HEK293T (cell line): ENCODE data around the gene NFIA.
A peak's percentile ranks its signal among the peaks of the same experiment; 100 is the strongest.

Source experiments
- CTCF ChIA-PET: fragments of 350-600 bp; formaldehyde crosslinking; extraction: SDS; loops from one replicate; lab custom pipeline; 2021; ENCODE audit warnings: antibody characterized with exemption, inconsistent platforms; lab: Yijun Ruan, JAX
- POLR2A ChIA-PET: fragments of 350-600 bp; formaldehyde crosslinking; extraction: SDS; loops from one replicate; lab custom pipeline; 2020; ENCODE audit warnings: antibody characterized with exemption, inconsistent platforms; lab: Yijun Ruan, JAX
- DNase-seq: peaks from one replicate; pipeline ENCODE4 v3.0.0; 2012; ENCODE audit warnings: mixed read lengths; ENCODE audit errors: extremely low spot score
- ARNT ChIP-seq: fragments of 450-650 bp; IDR thresholded peaks from 2 replicates; pipeline ENCODE4 v1.6.1; 2017; ENCODE audit warnings: mild to moderate bottlenecking
- BHLHE40 ChIP-seq: fragments of 450-650 bp; IDR thresholded peaks from 2 replicates; pipeline ENCODE4 v1.6.1; 2016; ENCODE audit warnings: mild to moderate bottlenecking, moderate library complexity, borderline replicate concordance
- CTBP1 ChIP-seq: fragments of 450-650 bp; IDR thresholded peaks from 2 replicates; pipeline ENCODE4 v1.6.1; 2016; ENCODE audit warnings: borderline replicate concordance
- ELF4 ChIP-seq: fragments of 450-650 bp; IDR thresholded peaks from 2 replicates; pipeline ENCODE4 v1.6.1; 2017; ENCODE audit warnings: antibody characterized with exemption
- FOXA1 ChIP-seq: fragments of 450-650 bp; IDR thresholded peaks from 2 replicates; pipeline ENCODE4 v1.6.1; 2016; ENCODE audit warnings: mild to moderate bottlenecking
- FOXK2 ChIP-seq: fragments of 450-650 bp; IDR thresholded peaks from 2 replicates; pipeline ENCODE4 v1.6.1; 2016; ENCODE audit warnings: mild to moderate bottlenecking
- FOXM1 ChIP-seq: fragments of 450-650 bp; IDR thresholded peaks from 2 replicates; pipeline ENCODE4 v1.6.1; 2017; ENCODE audit warnings: mild to moderate bottlenecking, borderline replicate concordance
- HDGF ChIP-seq: fragments of 450-650 bp; IDR thresholded peaks from 2 replicates; pipeline ENCODE4 v1.6.1; 2017; ENCODE audit warnings: antibody characterized with exemption, borderline replicate concordance
- L3MBTL2 ChIP-seq: fragments of 450-650 bp; conservative IDR thresholded peaks from 2 replicates; pipeline ENCODE4 v1.6.1; 2016; ENCODE audit warnings: mild to moderate bottlenecking
- LEF1 ChIP-seq: fragments of 450-650 bp; IDR thresholded peaks from 2 replicates; pipeline ENCODE4 v1.6.1; 2017; ENCODE audit warnings: mild to moderate bottlenecking, borderline replicate concordance
- NFRKB ChIP-seq: fragments of 450-650 bp; IDR thresholded peaks from 2 replicates; pipeline ENCODE4 v1.6.1; 2016; ENCODE audit warnings: mild to moderate bottlenecking, moderate library complexity
- PKNOX1 ChIP-seq: fragments of 450-650 bp; IDR thresholded peaks from 2 replicates; pipeline ENCODE4 v1.6.1; 2016
- SP1 ChIP-seq: fragments of 450-650 bp; IDR thresholded peaks from 2 replicates; pipeline ENCODE4 v1.6.1; 2017
- SUZ12 ChIP-seq: fragments of 450-650 bp; IDR thresholded peaks from 2 replicates; pipeline ENCODE4 v1.6.1; 2016; ENCODE audit warnings: mild to moderate bottlenecking
- TARDBP ChIP-seq: fragments of 450-650 bp; IDR thresholded peaks from 2 replicates; pipeline ENCODE4 v1.6.1; 2016
- ZNF384 ChIP-seq: fragments of 450-650 bp; IDR thresholded peaks from 2 replicates; pipeline ENCODE4 v1.6.1; 2016

NFIA gene

GRCh38 chr1:61149010-61149860, 66.9 kb downstream of the NFIA start:
- no peak for DNase-seq
- ChIA-PET CTCF (interaction anchor here (0.6 kb wide), 1 partner anchor 9 kb away, joined by 3 read pairs; no protein-coding TSS in a partner anchor), POLR2A (no interaction called here)
- TF ChIP-seq FOXM1 (0 out of 2 replicates have a peak, but pooled peaks have one; percentile 13), NFRKB (no peak)

GRCh38 chr1:61151565-61151964, 69.2 kb downstream of the NFIA start:
- no peak for DNase-seq
- TF ChIP-seq CTBP1: no peak
- TF ChIP-seq SUZ12: no peak
- no peak for TF ChIP-seq SP1
- no peak for TF ChIP-seq FOXM1
- TF ChIP-seq FOXA1: no peak
- no peak for TF ChIP-seq ARNT
- TF ChIP-seq HDGF: no peak
- TF ChIP-seq FOXK2: no peak
- TF ChIP-seq BHLHE40: no peak
- TF ChIP-seq L3MBTL2: no peak
- no peak for TF ChIP-seq ZNF384
- no peak for TF ChIP-seq LEF1
- TF ChIP-seq ELF4: no peak
- TF ChIP-seq NFRKB: no peak
- TF ChIP-seq PKNOX1: no peak
- no peak for TF ChIP-seq TARDBP
- POLR2A ChIA-PET: no interaction called here
- CTCF ChIA-PET: interaction anchor here (0.9 kb wide), 1 partner anchor 46 kb away, joined by 3 read pairs; no protein-coding TSS in a partner anchor

GRCh38 chr1:61152066-61152465, 69.7 kb downstream of the NFIA start:
- DNase-seq: peak; percentile 39
- ChIA-PET CTCF (interaction anchor here (0.9 kb wide), 1 partner anchor 46 kb away, joined by 3 read pairs; no protein-coding TSS in a partner anchor), POLR2A (no interaction called here)
- TF ChIP-seq SUZ12 (no peak), LEF1 (no peak; the same call in 1 of the 2 replicates), ARNT (peak; percentile 53; the same call in 1 of the 2 replicates), CTBP1 (peak; percentile 88), ELF4 (no peak), PKNOX1 (peak; percentile 93), FOXM1 (0 out of 2 replicates have a peak, but pooled peaks have one; percentile 43)

- DNase-seq: no peak
- ChIA-PET CTCF (interaction anchor here (0.6 to 0.9 kb wide), 2 partner anchors 47 to 222 kb away, joined by 3 read pairs; no protein-coding TSS in a partner anchor), POLR2A (no interaction called here)
- TF ChIP-seq PKNOX1 (no peak), SUZ12 (no peak), LEF1 (no peak), TARDBP (no peak), ARNT (no peak), CTBP1 (no peak), ELF4 (no peak), ZNF384 (no peak), L3MBTL2 (no peak), SP1 (no peak), NFRKB (no peak), FOXK2 (no peak), BHLHE40 (no peak), FOXA1 (no peak), FOXM1 (no peak), HDGF (no peak)
Observed at GRCh38 chr1:61152469-61153105, 70.2 kb downstream of the NFIA start.

GRCh38 chr1:61156576-61157467, 74.5 kb downstream of the NFIA start:
- no peak for TF ChIP-seq SP1
- TF ChIP-seq FOXM1: no peak
- no peak for TF ChIP-seq ELF4
- TF ChIP-seq TARDBP: no peak
- no peak for TF ChIP-seq NFRKB
- TF ChIP-seq FOXK2: no peak
- TF ChIP-seq HDGF: no peak
- TF ChIP-seq SUZ12: no peak
- TF ChIP-seq LEF1: no peak
- TF ChIP-seq CTBP1: no peak
- no peak for TF ChIP-seq PKNOX1
- TF ChIP-seq FOXA1: no peak
- TF ChIP-seq L3MBTL2: no peak
- TF ChIP-seq BHLHE40: no peak
- TF ChIP-seq ZNF384: no peak
- TF ChIP-seq ARNT: no peak
- DNase-seq: no peak
- CTCF ChIA-PET: interaction anchor here (0.7 kb wide), 1 partner anchor 1476 kb away, joined by 3 read pairs; no protein-coding TSS in a partner anchor
- POLR2A ChIA-PET: no interaction called here
